HL-60 (cell line): ENCODE results near the gene TRPV2.

Experiments used
- DNase-seq, 2 experiments: peaks; one replicate each; pipeline ENCODE4 v3.0.0-alpha.2; 2010 to 2020; ENCODE audit warnings: low read depth in 1 of 2, low spot score in 1 of 2
- H3K27ac ChIP-seq: fragments of 250-450 bp; sonication (Bioruptor Pico); replicated peaks from 2 replicates; pipeline ENCODE4 v1.5.1; 2020; ENCODE audit warnings: mild to moderate bottlenecking, moderate library complexity
- H3K27me3 ChIP-seq: fragments of 250-450 bp; sonication (Bioruptor Pico); 2 replicates; pipeline ENCODE4 v1.5.1; 2021; ENCODE audit warnings: mild to moderate bottlenecking, moderate library complexity; ENCODE audit not compliant: insufficient read depth, poor library complexity, severe bottlenecking
- H3K4me3 ChIP-seq: replicated peaks from 2 replicates; pipeline ENCODE4 v1.5.1; 2011; ENCODE audit warnings: mild to moderate bottlenecking, control low read depth, low read length; ENCODE audit not compliant: insufficient read depth
- GABPA ChIP-seq: IDR thresholded peaks from 2 replicates; pipeline ENCODE4 v1.6.1; 2012; ENCODE audit warnings: low read depth
- POLR2AphosphoS5 ChIP-seq: IDR thresholded peaks from 2 replicates; pipeline ENCODE4 v1.6.1; 2012; ENCODE audit warnings: low read depth
- REST ChIP-seq: IDR thresholded peaks from 2 replicates; pipeline ENCODE4 v1.6.1; 2012; ENCODE audit warnings: low read depth; ENCODE audit not compliant: insufficient replicate concordance
- SPI1 ChIP-seq: IDR thresholded peaks from 2 replicates; pipeline ENCODE4 v1.6.1; 2012; ENCODE audit warnings: low read depth, mild to moderate bottlenecking, borderline replicate concordance
- TF ChIP-seq, protein P1 (sequence below): IDR thresholded peaks from one replicate; pipeline ENCODE4 v1.5.1; 2011; ENCODE audit warnings: low read length, control low read depth, inconsistent platforms; ENCODE audit not compliant: insufficient read depth

The TRPV2 gene

DNA sequence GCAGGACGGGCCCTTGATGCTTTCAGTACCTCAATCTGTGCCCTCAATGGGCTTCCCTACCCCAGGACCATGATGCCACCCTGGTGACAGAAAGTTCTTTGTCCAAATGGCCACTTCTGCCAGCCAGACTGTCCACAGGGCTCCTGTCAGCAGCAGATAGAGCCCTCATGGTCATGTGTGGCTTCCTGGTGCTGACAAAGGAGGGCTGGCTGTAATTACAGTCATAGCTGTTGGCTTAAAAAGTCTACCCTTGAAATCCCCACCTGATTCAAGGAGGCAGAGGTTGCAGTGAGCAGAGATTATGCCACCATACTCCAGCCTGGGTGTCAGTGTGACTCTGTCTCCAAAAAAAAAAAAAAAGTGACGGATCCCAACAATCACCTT, 3.3 kb downstream of the TRPV2 start:
- DNase-seq, result no peak
- no peak overlapping the region for H3K4me3 ChIP-seq
- TF ChIP-seq GABPA (no peak), REST (no peak), POLR2AphosphoS5 (no peak), SPI1 (no peak)
- TF ChIP-seq, protein P1, sequence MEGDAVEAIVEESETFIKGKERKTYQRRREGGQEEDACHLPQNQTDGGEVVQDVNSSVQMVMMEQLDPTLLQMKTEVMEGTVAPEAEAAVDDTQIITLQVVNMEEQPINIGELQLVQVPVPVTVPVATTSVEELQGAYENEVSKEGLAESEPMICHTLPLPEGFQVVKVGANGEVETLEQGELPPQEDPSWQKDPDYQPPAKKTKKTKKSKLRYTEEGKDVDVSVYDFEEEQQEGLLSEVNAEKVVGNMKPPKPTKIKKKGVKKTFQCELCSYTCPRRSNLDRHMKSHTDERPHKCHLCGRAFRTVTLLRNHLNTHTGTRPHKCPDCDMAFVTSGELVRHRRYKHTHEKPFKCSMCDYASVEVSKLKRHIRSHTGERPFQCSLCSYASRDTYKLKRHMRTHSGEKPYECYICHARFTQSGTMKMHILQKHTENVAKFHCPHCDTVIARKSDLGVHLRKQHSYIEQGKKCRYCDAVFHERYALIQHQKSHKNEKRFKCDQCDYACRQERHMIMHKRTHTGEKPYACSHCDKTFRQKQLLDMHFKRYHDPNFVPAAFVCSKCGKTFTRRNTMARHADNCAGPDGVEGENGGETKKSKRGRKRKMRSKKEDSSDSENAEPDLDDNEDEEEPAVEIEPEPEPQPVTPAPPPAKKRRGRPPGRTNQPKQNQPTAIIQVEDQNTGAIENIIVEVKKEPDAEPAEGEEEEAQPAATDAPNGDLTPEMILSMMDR, result no peak
- H3K27me3 ChIP-seq, result no peaks in the 10 kb centered on the region
- no peak overlapping the region for H3K27ac ChIP-seq

DNA sequence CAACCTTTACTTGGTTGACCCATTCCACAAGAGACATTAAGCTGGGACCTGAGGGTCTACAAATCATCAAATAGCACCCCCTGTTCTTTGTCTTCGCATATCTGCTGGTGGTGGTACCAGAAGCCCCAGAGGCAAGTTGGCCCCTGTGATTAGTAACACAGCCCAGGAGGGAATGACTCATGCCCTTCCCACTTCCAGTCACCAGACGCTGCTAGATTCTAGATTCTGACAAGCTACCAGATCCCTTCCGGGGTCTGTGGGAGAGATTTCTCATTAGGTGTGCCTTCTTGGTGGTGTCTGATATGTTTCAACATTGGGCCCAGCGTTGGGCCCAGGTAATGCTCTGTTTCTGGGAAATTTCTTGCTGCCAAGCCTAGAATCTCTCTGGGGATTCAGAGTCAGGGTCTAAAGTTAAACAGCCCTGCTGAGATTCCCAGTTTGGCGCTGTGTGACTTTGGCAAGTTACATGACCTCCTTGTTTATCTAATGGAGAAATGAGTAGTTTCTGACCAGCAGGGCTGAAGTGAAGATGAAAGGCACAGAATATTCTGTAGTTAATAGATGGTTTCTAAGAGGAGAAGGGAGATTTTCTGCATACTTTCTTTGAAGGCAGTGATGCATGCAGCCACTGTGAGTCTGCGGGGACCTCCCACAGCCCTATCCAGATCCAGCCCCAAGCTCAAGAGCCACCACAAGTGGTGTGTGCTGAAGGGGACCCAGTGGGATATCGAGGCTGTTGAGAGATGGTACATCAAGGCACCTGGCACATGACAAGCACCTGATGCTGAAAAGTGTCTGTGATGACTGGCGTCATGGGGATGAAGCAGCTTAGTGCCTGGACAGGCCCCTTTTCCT, 3.9 kb downstream of the TRPV2 start:
- no peaks in the 10 kb centered on the region for H3K27me3 ChIP-seq
- H3K27ac ChIP-seq, result no peak overlapping the region
- H3K4me3 ChIP-seq, result no peak overlapping the region
- TF ChIP-seq, protein P1, result no peak
- TF ChIP-seq GABPA, result no peak
- TF ChIP-seq POLR2AphosphoS5, result no peak
- no peak for TF ChIP-seq REST
- no peak for DNase-seq

DNA sequence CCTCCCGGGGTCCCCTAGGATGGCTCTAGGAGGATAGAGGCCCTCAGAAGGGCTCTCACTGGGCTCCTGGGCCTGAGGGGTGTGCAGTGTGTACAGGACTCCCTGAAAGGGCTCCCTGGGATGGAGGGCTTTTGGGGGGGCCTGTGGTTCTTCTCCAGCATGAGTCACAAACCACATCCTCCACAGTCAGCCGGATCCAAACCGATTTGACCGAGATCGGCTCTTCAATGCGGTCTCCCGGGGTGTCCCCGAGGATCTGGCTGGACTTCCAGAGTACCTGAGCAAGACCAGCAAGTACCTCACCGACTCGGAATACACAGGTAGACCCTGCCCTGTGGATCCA, 4.5 kb downstream of the TRPV2 start:
- H3K27ac ChIP-seq, result no peak overlapping the region
- DNase-seq, result no peak

More for the DNA sequence above, 4.5 kb downstream of the TRPV2 start:
- Histone ChIP-seq H3K27me3 (no peaks in the 10 kb centered on the region), H3K4me3 (no peak overlapping the region)
- TF ChIP-seq GABPA (no peak), POLR2AphosphoS5 (no peak), REST (no peak), SPI1 (no peak)
- TF ChIP-seq, protein P1, result no peak
